Karpas-422 (cell line): ENCODE data around the gene GJA8. TPM values are rescaled to one million over a fixed set of nuclear protein-coding genes. Genes with fewer than 3 reads are reported as not detected.
"Not testable (repeated sequence)": the region's sequence is repeated elsewhere in the genome, so short reads cannot be mapped to it uniquely, and the experiment has no call there.

Experiments used
- DNase-seq: peaks from one replicate; pipeline ENCODE4 v3.0.0-alpha.2; 2015
- H2AFZ ChIP-seq: fragments of 200-600 bp; sonication (generic); 2 replicates; pipeline ENCODE4 v1.6.1; 2014; ENCODE audit warnings: antibody characterized with exemption, low read length, mixed read lengths
- H3K27ac ChIP-seq: fragments of 200-600 bp; sonication (generic); 2 replicates; pipeline ENCODE4 v1.5.1; 2014; ENCODE audit warnings: mild to moderate bottlenecking, low read length, moderate library complexity
- H3K27me3 ChIP-seq: fragments of 200-600 bp; sonication (generic); 2 replicates; pipeline ENCODE4 v1.6.1; 2014; ENCODE audit warnings: low read length, mixed read lengths
- H3K36me3 ChIP-seq: fragments of 200-600 bp; sonication (generic); 2 replicates; pipeline ENCODE4 v1.6.1; 2014; ENCODE audit warnings: low read length, mixed read lengths; ENCODE audit not compliant: insufficient read depth
- H3K4me1 ChIP-seq: fragments of 200-600 bp; sonication (generic); 2 replicates; pipeline ENCODE4 v1.6.1; 2014; ENCODE audit warnings: mild to moderate bottlenecking, low read length, mixed read lengths
- H3K4me2 ChIP-seq: fragments of 200-600 bp; sonication (generic); 2 replicates; pipeline ENCODE4 v1.6.1; 2014; ENCODE audit warnings: low read length, low read depth, mild to moderate bottlenecking; ENCODE audit not compliant: poor library complexity, severe bottlenecking
- H3K4me3 ChIP-seq: fragments of 200-600 bp; sonication (generic); 2 replicates; pipeline ENCODE4 v1.5.1; 2014; ENCODE audit warnings: mild to moderate bottlenecking, antibody characterized with exemption, low read length, mixed read lengths
- H3K79me2 ChIP-seq: fragments of 200-600 bp; sonication (generic); 2 replicates; pipeline ENCODE4 v1.6.1; 2014; ENCODE audit warnings: mild to moderate bottlenecking, low read length, mixed read lengths
- H3K9ac ChIP-seq: fragments of 200-600 bp; sonication (generic); 2 replicates; pipeline ENCODE4 v1.6.0; 2014; ENCODE audit warnings: low read length
- H3K9me2 ChIP-seq: fragments of 200-600 bp; sonication (generic), shearing (Covaris generic); replicated peaks from 2 replicates; pipeline ENCODE4 v1.6.0; 2014; ENCODE audit warnings: mild to moderate bottlenecking, low read length, moderate library complexity; ENCODE audit not compliant: insufficient read depth
- H3K9me3 ChIP-seq: fragments of 300-700, 200-600 bp; sonication (generic); 2 replicates; pipeline ENCODE4 v1.6.1; 2014; ENCODE audit warnings: low read length, mixed read lengths
- H4K20me1 ChIP-seq: fragments of 200-600 bp; sonication (generic); 2 replicates; pipeline ENCODE4 v1.6.1; 2014; ENCODE audit warnings: mild to moderate bottlenecking, antibody characterized with exemption, low read length, low read depth; ENCODE audit not compliant: insufficient read depth
- total RNA-seq: library from RNA; depleted of rRNA; stranded (reverse); fragments of >200 nt; shearing (Covaris generic); gene quantifications from 2 replicates; pipeline ENCODE4 v1.2.3, GENCODE V29; 2014; ENCODE audit warnings: low replicate concordance; rRNA removed

Gene GJA8
- not detected in 2 replicates for total RNA-seq

- Histone ChIP-seq H3K9ac (no peak within 1 kb of the TSS), H3K9me3 (no peaks in the 10 kb centered on the region), H3K4me2 (no peak within 1 kb of the TSS), H3K36me3 (no peaks in the 10 kb centered on the region), H3K27ac (no peak within 1 kb of the TSS), H3K9me2 (no peaks in the 10 kb centered on the region), H3K4me3 (no peak within 1 kb of the TSS), H3K4me1 (no peaks in the 10 kb centered on the region), H3K79me2 (no peaks in the 10 kb centered on the region), H2AFZ (no peak within 1 kb of the TSS), H4K20me1 (no peaks in the 10 kb centered on the region), H3K27me3 (no peaks in the 10 kb centered on the region)
- no peak for DNase-seq
These were observed at the start of gene GJA8 for GRCh38 chr1:147902253-147902845. Gene GJA8 (plus strand): TSS chr1:147902795. CDS start chr1:147907956, 5,161 bp downstream.

- Histone ChIP-seq H3K27me3 (no peaks in the 10 kb centered on the region), H3K9ac (no peak overlapping the region), H3K27ac (no peak overlapping the region), H3K4me3 (no peak overlapping the region), H3K4me2 (no peak overlapping the region), H3K36me3 (no peaks in the 10 kb centered on the region), H2AFZ (no peak overlapping the region), H3K9me3 (no peaks in the 10 kb centered on the region), H4K20me1 (no peaks in the 10 kb centered on the region), H3K79me2 (no peaks in the 10 kb centered on the region), H3K4me1 (peaks cover 8% of the 10 kb centered on the region), H3K9me2 (no peaks in the 10 kb centered on the region)
- DNase-seq: no peak
These were observed 49.2 kb upstream of the GJA8 start for GRCh38 chr1:147853391-147853790.

GRCh38 chr1:147854989-147855388 is 47.6 kb upstream of the GJA8 start:
- not testable (repeated sequence) for H3K79me2 ChIP-seq, H4K20me1 ChIP-seq, H2AFZ ChIP-seq, H3K9me2 ChIP-seq, DNase-seq, H3K36me3 ChIP-seq, H3K27me3 ChIP-seq, H3K4me2 ChIP-seq, H3K9me3 ChIP-seq, H3K4me3 ChIP-seq, H3K27ac ChIP-seq, H3K9ac ChIP-seq, H3K4me1 ChIP-seq

- not testable (repeated sequence) for DNase-seq, H3K4me3 ChIP-seq, H3K27me3 ChIP-seq, H3K9ac ChIP-seq, H3K4me2 ChIP-seq, H2AFZ ChIP-seq, H3K27ac ChIP-seq, H3K9me2 ChIP-seq, H3K36me3 ChIP-seq, H3K4me1 ChIP-seq, H4K20me1 ChIP-seq, H3K79me2 ChIP-seq, H3K9me3 ChIP-seq
These were observed 46.6 kb upstream of the GJA8 start for GRCh38 chr1:147855996-147856395.

GRCh38 chr1:147867204-147867603 is 35.4 kb upstream of the GJA8 start:
- not testable (repeated sequence) for H3K9me3 ChIP-seq, H3K4me3 ChIP-seq, H3K79me2 ChIP-seq, H4K20me1 ChIP-seq, H3K27me3 ChIP-seq, H3K27ac ChIP-seq, H3K4me1 ChIP-seq, H3K9ac ChIP-seq, H3K9me2 ChIP-seq, H2AFZ ChIP-seq, DNase-seq, H3K36me3 ChIP-seq, H3K4me2 ChIP-seq

- Histone ChIP-seq H2AFZ (no peak overlapping the region), H3K36me3 (no peaks in the 10 kb centered on the region), H3K27ac (no peak overlapping the region), H3K4me3 (no peak overlapping the region), H3K4me2 (no peak overlapping the region), H4K20me1 (no peaks in the 10 kb centered on the region), H3K79me2 (no peaks in the 10 kb centered on the region), H3K27me3 (no peaks in the 10 kb centered on the region), H3K9ac (no peak overlapping the region), H3K9me3 (peaks cover 8% of the 10 kb centered on the region; the same call in 1 of the 2 replicates), H3K9me2 (no peaks in the 10 kb centered on the region), H3K4me1 (no peaks in the 10 kb centered on the region)
- DNase-seq: no peak
These were observed 24.6 kb upstream of the GJA8 start for GRCh38 chr1:147878022-147878421.

GRCh38 chr1:147879911-147880310 is 22.7 kb upstream of the GJA8 start:
- H3K4me3 ChIP-seq: no peak overlapping the region
- no peaks in the 10 kb centered on the region for H4K20me1 ChIP-seq
- DNase-seq: no peak
- H3K36me3 ChIP-seq: no peaks in the 10 kb centered on the region
- H3K4me1 ChIP-seq: no peaks in the 10 kb centered on the region
- H3K27me3 ChIP-seq: no peaks in the 10 kb centered on the region
- no peak overlapping the region for H3K4me2 ChIP-seq
- no peak overlapping the region for H2AFZ ChIP-seq
- no peak overlapping the region for H3K9ac ChIP-seq
- H3K79me2 ChIP-seq: no peaks in the 10 kb centered on the region
- H3K9me3 ChIP-seq: peaks cover 8% of the 10 kb centered on the region; the same call in 1 of the 2 replicates
- no peak overlapping the region for H3K27ac ChIP-seq
- no peaks in the 10 kb centered on the region for H3K9me2 ChIP-seq

- no peak overlapping the region for H2AFZ ChIP-seq
- DNase-seq: no peak
- H3K9me2 ChIP-seq: no peaks in the 10 kb centered on the region
- peaks cover 8% of the 10 kb centered on the region; the same call in 1 of the 2 replicates for H3K9me3 ChIP-seq
- H3K27ac ChIP-seq: no peak overlapping the region
- H3K36me3 ChIP-seq: no peaks in the 10 kb centered on the region
- no peaks in the 10 kb centered on the region for H4K20me1 ChIP-seq
- H3K4me2 ChIP-seq: no peak overlapping the region
- no peaks in the 10 kb centered on the region for H3K79me2 ChIP-seq
- H3K9ac ChIP-seq: no peak overlapping the region
- H3K27me3 ChIP-seq: no peaks in the 10 kb centered on the region
- no peak overlapping the region for H3K4me3 ChIP-seq
- H3K4me1 ChIP-seq: no peaks in the 10 kb centered on the region
These were observed 20.1 kb upstream of the GJA8 start for GRCh38 chr1:147882535-147882934.
